ENCODE measurements around the gene ADAMTS12.

GRCh38 chr5:33816791-33817190 is 75.0 kb downstream of the ADAMTS12 start:
- no peak for TF ChIP-seq CTCF (optimal IDR thresholded peaks at IDR 0.05 in 1 of 3, IDR thresholded peaks at IDR 0.05 in 1 of 3, conservative IDR thresholded peaks at IDR 0.05 in 1 of 3; ENCODE audit: extremely low read depth in 1 of 3, insufficient read depth in 2 of 3, low read length in 3 of 3)
- no peak for TF ChIP-seq EZH2 (IDR thresholded peaks at IDR 0.05; ENCODE audit: low read length)
